GM18508 (cell line): ENCODE measurements around the gene AMT.
"Not testable (repeated sequence)": the region's sequence is repeated elsewhere in the genome, so short reads cannot be mapped to it uniquely, and the experiment has no call there.

Experiments
- ATAC-seq: cut with Tn5 transposase; IDR thresholded peaks from one replicate; pipeline ENCODE4 v1.9.1; 2021; ENCODE audit warnings: moderate number of reproducible peaks; ENCODE audit not compliant: insufficient read depth, unreplicated experiment

AMT gene

DNA sequence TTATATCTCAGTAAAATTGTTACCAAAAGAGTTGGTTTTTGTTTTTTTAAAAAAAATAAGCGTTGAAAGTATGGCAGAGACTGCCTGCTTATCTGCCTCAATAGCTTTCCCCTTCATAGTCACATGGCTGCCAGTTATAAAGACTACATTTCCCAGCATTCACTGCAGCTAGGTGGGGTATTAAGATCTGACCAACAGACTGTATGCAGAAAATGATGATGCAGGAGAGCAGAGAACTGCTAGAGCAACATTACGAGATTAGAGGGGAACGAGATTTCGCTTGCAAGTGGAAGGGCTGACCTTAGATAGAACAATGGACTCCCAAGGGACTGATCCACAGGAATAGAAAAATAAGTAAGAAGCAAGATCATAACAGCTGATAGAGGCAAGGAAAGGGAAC lies 24.8 kb downstream of the AMT start:
- ATAC-seq = no peak

DNA sequence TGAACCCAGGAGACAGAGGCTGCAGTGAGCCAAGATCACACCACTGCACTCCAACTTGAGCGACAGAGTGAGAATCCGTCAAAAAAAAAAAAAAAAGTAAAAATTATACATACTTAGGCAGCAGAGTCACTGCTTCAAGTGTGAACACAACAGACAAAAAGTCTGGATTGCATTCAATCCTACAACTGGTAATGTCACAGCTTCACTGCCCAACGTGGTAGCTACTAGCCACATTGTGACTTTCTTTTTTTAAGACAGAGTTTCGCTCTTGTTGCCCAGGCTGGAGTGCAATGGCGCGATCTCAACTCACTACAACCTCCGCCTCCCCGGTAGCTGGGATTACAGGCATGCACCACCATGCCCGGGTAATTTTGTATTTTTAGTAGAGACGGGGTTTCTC lies 31.0 kb downstream of the AMT start:
- ATAC-seq = not testable (repeated sequence)

DNA sequence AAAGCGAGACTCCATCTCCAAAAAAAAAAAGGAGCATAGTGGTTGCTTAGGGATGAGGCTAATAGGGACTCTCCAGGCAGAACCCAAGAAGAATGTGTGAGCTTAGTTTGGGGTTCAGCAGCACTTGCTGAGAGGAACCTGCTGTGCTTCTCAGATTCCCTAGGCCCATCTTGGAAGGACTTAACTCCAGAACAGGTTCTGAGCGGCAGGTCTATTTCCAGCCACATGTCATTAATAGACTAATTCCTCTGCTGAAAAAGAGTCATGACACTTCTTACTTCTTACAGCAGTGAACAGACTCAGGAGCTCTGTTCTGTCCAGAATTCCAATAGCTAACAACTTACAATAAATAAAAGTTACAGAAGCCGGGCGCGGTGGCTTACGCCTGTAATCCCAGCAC lies 33.0 kb downstream of the AMT start:
- no peak for ATAC-seq

GRCh38 chr3:49388289-49388820 lies 33.9 kb downstream of the AMT start:
- no peak for ATAC-seq

DNA sequence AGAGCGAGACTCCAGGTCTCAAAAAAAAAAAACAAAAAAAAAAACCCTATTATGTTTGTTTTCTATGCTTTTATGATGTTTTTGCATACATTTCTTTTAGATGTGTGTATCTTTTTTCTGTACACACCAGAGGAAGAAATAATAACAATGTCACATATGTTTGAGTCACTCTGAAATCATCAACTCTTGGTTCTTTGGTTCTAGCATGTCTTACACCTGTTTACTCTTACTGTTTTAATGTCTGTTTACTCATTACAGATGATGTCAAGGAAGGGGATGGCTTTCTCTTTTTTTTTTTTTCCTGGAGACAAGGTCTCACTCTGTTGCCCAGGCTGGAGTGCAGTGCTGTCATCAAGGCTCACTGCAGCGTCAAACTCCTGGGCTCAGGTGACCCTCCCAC lies 34.6 kb downstream of the AMT start:
- ATAC-seq = no peak

- ATAC-seq = no peak
Observed at GRCh38 chr3:49386056-49386756, 36.1 kb downstream of the AMT start.

GRCh38 chr3:49385617-49386016 lies 36.7 kb downstream of the AMT start:
- ATAC-seq = no peak

GRCh38 chr3:49383387-49383786 lies 38.9 kb downstream of the AMT start:
- ATAC-seq = no peak

DNA sequence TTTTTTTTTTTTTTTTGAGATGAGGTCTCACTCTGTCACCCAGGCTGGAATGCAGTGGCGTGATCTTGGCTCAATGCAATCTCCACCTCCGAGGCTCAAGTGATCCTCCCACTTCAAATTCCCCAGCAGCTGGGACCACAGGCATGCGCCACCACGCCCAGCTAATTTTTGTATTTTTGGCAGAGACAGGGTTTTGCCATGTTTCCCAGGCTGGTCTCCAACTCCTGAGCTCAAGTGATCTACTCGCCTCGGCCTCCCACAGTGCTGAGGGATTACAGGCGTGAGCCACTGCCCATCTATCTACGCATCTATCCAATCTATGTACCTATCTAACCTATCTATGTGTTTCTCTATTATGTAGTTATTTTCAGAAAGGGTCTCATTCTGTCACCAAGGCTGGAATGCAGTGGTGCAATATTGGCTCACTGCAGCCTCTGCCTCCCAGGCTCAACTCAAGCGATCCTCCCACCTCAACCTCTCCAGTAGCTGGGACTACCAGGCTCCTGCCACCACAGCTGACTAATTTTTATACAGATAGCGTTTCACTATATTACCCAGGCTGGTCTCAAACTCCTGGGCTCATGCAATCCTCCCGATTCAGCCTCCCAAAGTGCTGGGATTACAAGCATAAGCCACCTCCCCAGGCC lies 43.9 kb downstream of the AMT start:
- ATAC-seq = no peak

DNA sequence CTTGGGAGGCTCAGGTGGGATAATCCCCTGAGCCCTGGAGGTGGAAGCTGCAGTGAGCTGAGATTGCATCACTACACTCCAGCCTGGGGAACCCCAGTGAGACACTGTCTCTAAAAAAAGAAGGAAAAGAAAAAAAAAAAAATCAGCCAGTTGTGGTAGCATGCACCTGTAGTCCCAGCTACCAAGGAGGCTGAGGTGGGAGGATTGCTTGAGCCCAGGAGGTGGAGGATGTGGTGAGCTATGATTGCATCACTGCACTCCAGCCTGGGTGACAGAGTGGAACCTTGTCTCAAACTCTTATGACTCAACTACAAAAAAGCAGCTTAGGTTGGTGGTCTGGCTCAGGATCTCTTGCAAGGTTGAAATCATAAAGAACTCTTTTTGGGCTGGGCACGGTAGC lies 44.8 kb downstream of the AMT start:
- no peak for ATAC-seq

- no peak for ATAC-seq
Observed at GRCh38 chr3:49371946-49372345, 50.3 kb downstream of the AMT start.

DNA sequence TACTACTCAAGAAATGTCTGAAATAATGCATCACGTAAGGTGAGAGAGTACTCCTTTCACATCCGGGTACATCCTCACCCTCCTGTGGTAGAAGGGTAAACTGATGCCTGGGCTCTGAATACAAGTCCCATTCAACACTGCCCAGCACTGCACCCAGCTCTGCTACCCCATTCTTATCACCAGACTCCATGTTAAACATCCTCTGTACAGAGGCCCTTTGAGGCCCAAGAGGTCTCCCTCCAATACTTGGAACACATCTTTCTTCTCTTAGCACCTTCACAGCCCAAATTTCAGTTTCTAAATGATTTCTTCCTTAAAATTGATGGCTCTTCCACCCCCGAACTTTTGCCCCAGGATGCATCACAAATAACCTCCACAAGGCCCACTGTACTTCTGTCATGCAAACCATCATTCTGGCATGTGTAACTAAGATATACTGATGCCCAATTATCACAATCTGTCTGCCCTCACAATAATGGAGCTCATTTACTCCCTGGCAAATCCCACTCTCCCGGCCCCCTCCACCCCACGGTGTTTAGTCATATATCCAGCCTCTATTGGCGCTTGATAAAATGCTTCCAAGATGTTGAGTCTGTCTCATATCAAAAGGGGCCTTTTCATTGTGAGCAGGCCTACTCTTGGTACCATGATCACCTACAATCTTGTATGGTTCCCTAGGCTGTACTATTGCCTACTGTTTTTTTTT lies 51.5 kb downstream of the AMT start:
- ATAC-seq = no peak
